Putamen (tissue), 1 donor: Measurements from ENCODE around the gene KIF21B.

Experiments used
- DNase-seq: peaks from one replicate; pipeline ENCODE4 v3.0.0-alpha.2; 2016; ENCODE audit warnings: low spot score

The KIF21B gene

DNA sequence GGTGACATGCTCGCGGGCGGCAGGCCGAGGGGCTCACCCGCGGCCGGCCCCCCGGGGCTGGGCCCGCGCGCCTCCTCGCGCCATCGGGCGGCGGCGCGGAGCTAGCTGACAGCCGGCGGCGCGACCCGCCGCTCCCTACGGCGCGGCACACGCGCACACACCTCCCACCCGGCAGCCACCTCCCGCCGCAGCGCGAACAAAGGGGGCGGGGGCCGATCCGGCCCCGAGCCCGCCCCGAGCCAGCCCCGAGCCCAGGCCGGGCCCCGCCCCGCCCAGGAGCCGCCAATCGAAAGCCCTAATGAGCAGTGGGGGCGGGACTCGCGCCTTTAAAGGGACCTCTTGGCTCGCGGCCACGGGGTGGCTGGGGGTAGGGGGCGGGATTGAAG lies at the start of gene KIF21B:
Gene KIF21B, minus strand, starts transcription at position 198 of the 386 bp plus-strand sequence. CDS start 331 bp downstream, outside the sequence.
- peak; percentile 88 for DNase-seq

- DNase-seq = no peak
These were observed 49.4 kb upstream of the KIF21B start for GRCh38 chr1:201072922-201073321.

- DNase-seq = no peak
These were observed 48.6 kb upstream of the KIF21B start for GRCh38 chr1:201072149-201072548.

GRCh38 chr1:201069636-201070035 lies 46.1 kb upstream of the KIF21B start:
- DNase-seq = no peak

- DNase-seq = no peak
These were observed 45.5 kb upstream of the KIF21B start for GRCh38 chr1:201068976-201069375.

DNA sequence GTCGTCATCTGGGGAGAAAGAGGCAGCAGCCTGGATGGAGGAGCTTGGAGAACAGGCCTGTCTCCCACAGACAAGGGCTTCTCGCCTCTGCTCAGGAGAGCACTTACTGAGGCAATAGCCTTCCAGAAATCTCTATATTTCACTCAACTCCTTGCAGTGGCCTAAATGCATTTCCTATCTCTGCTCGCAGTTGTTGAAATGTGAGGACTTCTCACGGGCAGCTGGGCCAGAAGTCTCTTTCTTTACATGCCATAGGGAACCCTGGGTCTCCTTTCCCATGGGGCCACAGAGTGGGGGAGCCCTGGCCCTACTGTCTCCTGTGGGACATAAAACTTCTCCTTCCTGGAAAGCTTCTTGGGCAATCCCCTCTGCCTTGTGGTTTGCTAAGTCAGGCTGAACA lies 43.5 kb upstream of the KIF21B start:
- DNase-seq = no peak

DNA sequence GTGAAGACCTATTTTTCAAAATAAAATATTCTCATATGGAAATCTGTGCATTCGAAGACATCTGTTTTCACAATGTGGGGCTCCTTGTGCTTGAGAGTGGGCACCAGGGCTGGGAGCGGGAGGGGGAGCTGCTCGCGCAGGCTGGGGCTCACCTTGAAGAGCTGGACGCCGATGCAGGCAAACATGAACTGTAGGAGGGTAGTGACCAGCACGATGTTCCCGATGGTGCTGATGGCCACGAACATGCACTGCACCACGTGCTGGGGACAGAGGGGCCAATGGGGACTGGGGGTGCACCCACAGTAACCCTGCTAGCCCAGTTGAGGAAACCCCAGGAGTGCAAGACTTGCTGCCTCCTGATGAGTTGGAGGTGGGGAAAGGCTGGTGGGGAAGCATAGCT lies 42.2 kb upstream of the KIF21B start:
- no peak for DNase-seq

DNA sequence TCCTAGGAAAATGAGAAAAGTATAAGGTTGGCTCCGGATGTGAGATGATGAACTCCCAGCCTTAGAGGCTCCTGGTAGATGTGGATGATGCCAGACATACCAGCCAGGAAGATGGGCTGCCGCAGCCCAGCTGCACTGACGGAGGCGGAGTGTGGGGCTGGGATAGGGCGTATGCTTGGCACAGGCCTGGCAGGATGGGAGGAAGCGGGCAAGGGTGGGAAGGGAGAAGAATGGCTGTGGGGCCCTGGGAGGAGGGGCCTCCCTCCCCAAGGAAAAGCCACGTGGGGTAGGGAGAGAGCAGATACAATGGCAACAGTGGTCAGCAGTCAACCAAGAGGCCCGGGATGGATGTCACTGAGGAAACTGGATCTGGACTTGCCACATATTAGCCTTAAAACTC lies 41.3 kb upstream of the KIF21B start:
- no peak for DNase-seq

DNA sequence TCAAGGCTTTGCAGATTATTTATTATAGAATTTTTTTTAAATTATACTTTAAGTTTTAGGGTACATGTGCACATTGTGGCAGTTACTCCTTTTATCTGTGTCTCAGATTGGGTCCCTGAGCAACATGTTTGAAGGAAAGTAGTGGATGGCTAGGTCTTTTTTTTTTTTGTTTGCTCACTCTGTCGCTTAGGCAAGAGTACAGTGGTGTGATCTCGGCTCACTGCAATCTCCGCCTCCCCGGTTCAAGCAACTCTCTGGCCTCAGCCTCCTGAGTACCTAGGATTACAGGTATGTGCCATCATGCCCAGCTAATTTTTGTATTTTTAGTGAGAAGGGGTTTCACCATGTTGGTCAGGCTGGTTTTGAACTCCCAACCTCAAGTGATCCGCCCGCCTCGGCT lies 39.6 kb upstream of the KIF21B start:
- no peak for DNase-seq

GRCh38 chr1:201062511-201063091 lies 39.1 kb upstream of the KIF21B start:
- no peak for DNase-seq

- DNase-seq = no peak
These were observed 38.4 kb upstream of the KIF21B start for GRCh38 chr1:201061886-201062285.

GRCh38 chr1:201061049-201061448 lies 37.5 kb upstream of the KIF21B start:
- no peak for DNase-seq

- no peak for DNase-seq
These were observed 37.1 kb upstream of the KIF21B start for GRCh38 chr1:201060586-201060985.

- peak; percentile 59 for DNase-seq
These were observed 36.5 kb upstream of the KIF21B start for GRCh38 chr1:201059871-201060555.

GRCh38 chr1:201059401-201059800 lies 35.9 kb upstream of the KIF21B start:
- no peak for DNase-seq

- DNase-seq = no peak
These were observed 30.6 kb upstream of the KIF21B start for GRCh38 chr1:201054091-201054543.

GRCh38 chr1:201053155-201053860 lies 29.8 kb upstream of the KIF21B start:
- DNase-seq = no peak

- DNase-seq = peak; percentile 64
These were observed 27.9 kb upstream of the KIF21B start for GRCh38 chr1:201051399-201051798.

DNA sequence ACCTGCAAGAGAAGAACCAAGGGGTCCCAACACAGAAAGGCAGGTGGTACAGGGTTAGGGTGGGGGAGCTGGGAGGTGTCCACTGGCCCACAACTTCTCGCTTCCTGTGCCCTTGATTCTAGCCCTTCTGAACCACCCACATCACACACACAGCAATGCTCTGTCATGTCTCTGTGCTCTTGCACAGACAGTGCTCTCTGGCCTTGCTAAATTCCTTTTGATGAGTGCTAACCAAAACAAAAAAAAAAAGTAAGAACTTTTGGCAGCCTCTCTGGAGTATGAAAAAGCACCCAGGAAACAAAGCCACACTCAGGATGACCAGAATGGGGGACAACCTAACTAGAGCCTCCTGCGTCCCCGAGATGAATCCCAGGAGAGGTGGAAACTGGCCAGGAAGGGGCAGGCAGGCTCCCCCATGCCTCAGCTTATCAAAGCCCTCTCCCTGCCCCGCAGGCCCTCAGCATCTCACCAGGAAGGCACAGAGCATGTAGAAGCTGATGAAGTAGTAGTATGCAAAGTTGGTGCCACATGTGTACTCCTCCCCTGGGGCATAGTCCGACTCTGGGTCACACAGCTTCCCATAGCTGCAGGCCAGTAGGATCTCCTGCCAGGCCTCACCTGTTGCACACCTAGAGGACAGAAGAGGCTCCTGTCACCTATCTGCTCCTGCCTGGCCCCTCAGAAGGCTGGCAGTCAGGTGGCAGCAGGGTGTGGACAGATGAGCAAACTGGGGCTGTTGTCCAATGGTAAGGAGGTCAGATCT lies 27.2 kb upstream of the KIF21B start:
- DNase-seq = no peak

DNA sequence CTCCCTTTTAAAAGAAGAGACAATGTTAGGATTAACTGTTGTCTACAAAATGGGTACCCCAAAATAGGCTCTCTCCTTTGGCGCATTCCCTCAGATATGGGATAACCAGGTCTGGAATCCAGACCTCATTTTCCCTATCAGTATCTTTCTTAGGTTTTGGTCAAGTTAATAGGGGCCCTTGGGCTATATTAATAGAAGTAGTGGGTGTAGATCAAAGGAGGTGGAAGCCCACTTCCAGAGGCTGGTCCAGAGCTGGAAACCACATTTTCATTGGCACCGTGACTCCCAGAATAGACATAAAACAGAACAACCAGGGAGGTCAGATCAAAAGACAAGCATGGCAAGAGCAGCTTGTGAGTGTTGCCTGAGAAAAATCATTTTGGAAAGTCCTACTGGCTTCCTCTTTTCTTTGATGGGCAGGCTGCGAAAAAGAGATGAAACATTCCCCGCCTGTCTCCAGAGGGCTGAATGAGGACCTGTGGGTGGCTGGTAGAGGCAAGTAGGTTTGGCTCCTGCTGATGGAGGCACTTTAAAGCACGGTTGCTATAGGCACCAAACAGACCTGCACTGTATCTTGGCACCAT lies 25.8 kb upstream of the KIF21B start:
- no peak for DNase-seq

- DNase-seq = no peak
These were observed 25.0 kb upstream of the KIF21B start for GRCh38 chr1:201048521-201048920.

GRCh38 chr1:201044119-201044518 lies 20.6 kb upstream of the KIF21B start:
- no peak for DNase-seq
